GM21786 (cell line): ENCODE measurements around the gene ARHGEF33.

Experiments used
- ATAC-seq: cut with Tn5 transposase; IDR thresholded peaks from one replicate; pipeline ENCODE4 v1.9.1; 2021; ENCODE audit not compliant: unreplicated experiment

Gene ARHGEF33

GRCh38 chr2:38951766-38952165, 62.1 kb downstream of the ARHGEF33 start:
- ATAC-seq: no peak

DNA sequence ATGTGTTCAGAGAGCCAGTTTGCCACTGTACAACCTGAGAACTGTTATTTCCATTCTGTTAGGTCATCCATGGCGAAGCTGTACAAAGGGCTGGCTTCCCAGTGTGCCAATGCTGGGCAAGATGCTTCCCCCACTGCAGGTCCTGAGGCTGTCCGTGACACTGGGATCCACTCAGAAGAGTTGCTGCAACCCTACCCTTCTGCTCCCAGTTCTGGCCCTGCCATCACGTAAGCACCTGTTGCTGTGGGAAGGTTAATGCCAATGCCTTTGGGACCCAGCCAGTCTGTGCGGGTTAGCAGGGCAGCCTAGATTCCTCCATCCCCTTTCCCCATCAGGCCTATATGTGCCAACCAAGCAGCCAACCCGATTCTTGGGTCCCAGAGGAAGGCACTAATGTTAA, 68.3 kb downstream of the ARHGEF33 start:
- ATAC-seq: no peak

- no peak for ATAC-seq
Measured at GRCh38 chr2:38959466-38959865, 69.8 kb downstream of the ARHGEF33 start.

DNA sequence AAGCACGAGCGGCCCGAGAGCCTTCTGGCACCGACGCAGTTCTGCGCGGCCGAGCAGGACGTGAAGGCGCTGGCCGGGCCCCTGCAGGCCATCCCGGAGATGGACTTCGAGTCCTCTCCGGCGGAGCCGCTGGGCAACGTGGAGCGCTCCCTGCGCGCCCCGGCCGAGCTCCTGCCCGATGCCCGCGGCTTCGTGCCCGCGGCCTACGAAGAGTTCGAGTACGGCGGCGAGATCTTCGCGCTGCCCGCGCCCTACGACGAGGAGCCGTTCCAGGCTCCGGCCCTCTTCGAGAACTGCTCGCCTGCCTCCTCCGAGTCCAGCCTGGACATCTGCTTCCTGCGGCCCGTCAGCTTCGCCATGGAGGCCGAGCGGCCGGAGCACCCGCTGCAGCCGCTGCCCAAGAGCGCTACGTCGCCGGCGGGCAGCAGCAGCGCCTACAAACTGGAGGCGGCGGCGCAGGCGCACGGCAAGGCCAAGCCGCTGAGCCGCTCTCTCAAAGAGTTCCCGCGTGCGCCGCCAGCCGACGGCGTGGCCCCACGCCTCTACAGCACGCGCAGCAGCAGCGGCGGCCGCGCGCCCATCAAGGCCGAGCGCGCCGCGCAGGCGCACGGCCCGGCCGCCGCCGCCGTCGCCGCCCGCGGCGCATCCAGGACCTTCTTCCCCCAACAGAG, 70.4 kb downstream of the ARHGEF33 start:
- peak; percentile 71 for ATAC-seq

GRCh38 chr2:38960609-38961320, 71.1 kb downstream of the ARHGEF33 start:
- ATAC-seq: no peak

- no peak for ATAC-seq
Measured at GRCh38 chr2:38966006-38966405, 76.3 kb downstream of the ARHGEF33 start.

DNA sequence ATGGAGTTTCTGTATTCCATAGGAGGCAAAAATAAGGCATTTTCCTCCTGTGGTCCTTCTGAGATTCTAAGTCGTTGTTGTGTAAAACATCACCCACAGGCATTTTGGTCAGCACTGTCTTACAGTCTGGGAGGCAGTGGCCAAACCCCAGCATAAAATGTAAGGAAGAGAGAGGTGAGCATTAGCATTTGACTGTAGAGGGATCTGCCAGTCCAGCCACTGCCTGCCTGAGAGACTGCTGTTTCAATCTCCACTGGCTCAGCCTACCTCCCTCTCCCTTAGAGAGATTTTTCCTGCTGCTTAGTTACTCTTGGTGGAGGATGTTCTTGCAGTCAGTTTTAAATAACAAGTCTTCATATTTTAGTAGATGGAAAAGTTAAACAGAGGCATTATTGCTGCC, 77.0 kb downstream of the ARHGEF33 start:
- no peak for ATAC-seq

GRCh38 chr2:38968021-38968420, 78.3 kb downstream of the ARHGEF33 start:
- no peak for ATAC-seq

- ATAC-seq: no peak
Measured at GRCh38 chr2:38971377-38971776, 81.7 kb downstream of the ARHGEF33 start.

DNA sequence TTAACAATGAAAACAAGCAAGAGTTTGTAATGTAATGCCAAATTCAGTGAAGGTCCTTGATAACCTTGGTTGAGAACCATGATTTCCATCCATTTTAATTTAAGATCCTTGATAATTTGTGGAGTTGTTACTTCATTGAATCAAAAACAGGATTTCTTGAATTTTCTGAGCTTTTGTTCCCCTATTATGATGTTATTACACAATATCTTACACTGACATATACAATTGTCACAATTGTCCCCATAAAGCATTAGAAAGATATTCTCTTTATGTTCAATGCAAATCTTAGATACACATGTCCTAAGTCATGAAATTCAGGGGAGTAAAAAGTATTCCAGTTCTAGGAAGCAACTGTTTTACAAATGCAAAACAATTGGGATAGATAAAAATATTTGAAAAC, 83.6 kb downstream of the ARHGEF33 start:
- ATAC-seq: no peak

DNA sequence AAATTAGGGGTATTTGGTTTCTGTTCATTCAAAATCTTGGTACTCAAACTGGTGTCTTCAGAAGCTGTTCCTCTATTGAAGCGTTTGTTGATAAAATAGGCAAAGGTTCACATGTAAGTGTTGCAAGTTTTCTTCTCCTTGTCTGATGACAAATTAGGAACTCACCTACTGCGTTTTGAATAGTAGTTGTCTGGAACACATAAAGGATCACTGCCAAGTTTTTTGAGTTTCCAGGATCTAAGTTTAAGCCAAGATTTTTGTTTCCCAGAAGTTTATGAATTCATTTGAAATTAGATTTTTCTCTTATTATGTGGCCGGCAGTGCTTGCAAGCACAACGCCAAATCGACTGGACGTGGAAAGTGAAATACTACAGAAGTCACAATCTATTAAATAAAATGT, 85.4 kb downstream of the ARHGEF33 start:
- no peak for ATAC-seq

GRCh38 chr2:38977047-38977446, 87.4 kb downstream of the ARHGEF33 start:
- ATAC-seq: no peak

DNA sequence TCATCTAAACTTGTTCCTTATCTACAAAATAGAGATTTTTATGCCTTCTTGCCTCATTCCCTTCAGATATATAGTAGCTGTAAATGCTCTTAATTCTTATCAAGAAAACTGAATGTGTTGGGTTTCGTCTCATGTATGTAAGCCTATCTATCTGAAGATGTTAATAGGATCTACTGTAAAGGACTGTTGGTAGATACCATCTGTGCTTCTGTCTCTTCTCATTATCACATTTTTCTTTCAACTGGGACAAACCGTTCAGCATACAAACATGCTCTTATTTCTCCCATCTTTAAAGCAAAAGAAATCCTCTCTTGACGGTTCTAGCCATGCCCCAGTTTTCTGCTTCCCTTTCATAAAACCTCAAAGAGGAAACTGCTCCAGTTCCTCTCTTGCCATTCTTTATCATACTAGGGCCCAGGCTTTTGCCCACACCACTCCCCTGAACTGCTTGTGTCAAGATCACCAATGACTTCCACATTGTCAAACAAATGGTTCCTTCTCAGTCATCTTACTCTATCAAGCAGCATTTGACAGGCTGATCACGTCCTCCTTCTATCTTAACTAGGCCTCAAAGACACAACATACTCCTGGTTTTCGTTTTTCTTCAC, 88.7 kb downstream of the ARHGEF33 start:
- no peak for ATAC-seq

- no peak for ATAC-seq
Measured at GRCh38 chr2:38978908-38979307, 89.2 kb downstream of the ARHGEF33 start.

- no peak for ATAC-seq
Measured at GRCh38 chr2:38981003-38981669, 91.5 kb downstream of the ARHGEF33 start.

DNA sequence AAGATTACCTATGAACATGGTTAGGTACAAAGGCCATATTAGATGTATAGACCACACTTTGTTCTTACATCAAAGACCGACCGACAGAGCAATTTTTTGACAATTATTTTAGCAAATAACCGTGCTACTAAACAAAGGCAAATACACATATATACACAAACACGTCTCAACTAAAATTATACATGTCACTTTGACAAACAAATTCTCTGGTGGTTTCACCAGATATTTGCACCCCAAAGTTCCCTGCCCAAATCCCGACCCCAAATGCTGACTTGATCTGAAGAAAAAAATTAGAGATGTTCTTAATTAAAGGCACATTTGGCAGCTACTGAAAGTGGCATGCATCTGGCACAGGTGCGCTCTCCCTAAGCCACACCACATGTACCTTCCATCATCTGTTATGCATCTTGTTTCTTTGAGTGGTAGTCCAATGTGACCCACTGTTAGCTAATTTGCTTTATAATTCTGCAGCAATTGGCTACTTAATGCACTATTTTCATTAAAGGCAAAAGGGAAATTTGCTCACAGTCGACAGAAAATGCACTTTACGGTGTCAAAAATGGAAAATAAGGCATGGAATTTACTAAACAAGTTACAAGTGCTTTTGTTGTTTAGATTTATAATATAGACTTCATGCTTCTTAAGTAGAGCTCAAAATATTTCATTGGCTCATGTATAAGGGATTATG, 92.1 kb downstream of the ARHGEF33 start:
- no peak for ATAC-seq

- ATAC-seq: no peak
Measured at GRCh38 chr2:38982498-38982897, 92.8 kb downstream of the ARHGEF33 start.

DNA sequence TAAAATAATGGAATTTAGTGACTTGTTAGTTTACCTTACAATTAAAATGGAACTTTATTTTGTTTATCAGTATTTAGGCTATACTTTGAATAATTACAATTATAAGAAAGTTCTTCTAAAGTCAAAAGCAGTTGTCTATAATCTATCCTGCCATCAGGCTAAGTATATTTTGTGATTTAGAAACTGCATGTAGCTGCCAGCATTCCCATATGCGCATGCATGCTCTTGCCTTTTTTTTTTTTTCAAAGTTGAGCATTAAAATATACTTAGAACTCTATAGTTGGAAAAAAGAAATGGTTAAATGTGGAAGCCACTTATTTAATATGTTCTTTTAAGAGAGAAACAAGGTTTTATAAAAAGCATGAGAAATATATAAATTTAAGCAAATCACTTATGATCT, 99.0 kb downstream of the ARHGEF33 start:
- ATAC-seq: no peak

DNA sequence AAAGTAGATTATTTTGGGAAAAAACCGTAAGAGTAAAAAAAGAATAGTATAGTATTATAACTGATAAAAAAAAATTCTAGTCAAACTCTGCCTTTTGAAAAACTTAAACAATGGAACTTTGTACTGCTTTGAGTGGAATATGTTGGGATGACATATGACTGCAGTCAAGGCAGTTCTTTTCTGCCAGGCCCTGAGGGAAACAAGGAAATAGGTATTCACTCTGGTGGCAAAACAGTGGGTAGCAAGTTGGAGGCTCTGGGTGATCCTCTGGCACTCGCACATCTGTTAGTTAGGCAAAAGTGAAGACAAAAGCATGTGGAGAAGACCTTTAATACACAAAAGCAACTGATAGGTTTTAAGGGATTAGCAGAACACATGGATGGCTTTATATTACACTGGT, 102.2 kb downstream of the ARHGEF33 start:
- ATAC-seq: no peak

GRCh38 chr2:38997781-38998180, 108.1 kb downstream of the ARHGEF33 start:
- ATAC-seq: no peak

DNA sequence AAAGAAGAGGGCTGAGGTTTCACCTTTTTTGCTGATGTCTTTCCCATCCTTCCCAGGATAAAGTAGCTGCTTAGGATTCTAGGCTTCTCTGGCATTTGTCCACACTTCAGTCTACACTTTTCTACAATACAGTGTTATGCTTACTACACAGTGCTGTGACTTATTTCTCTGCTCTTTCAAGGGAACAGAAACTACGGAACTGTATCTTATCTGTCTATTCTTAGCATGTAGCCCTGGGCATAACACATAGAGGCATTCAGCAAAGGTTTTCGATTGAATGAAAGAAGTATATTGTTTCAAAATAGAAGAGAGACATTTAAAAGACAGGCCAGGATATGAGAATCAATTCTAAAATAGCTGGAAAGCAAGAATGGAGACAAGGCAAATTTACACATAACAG, 110.9 kb downstream of the ARHGEF33 start:
- ATAC-seq: no peak
